Measurements from ENCODE around the gene PHLDA1. TPM values are rescaled to one million over a fixed set of nuclear protein-coding genes. Genes with fewer than 3 reads are reported as not detected.

The PHLDA1 gene
- total RNA-seq, 1 experiment from 2014 or later: 159 TPM

- H3K4me1 ChIP-seq (ENCODE audit: control insufficient read depth, insufficient read depth, low read length): peaks cover 38% of the 10 kb centered on the region
- no peaks in the 10 kb centered on the region for H3K9me3 ChIP-seq (ENCODE audit: control insufficient read depth, insufficient read depth, low read depth, low read length)
- peaks cover 26% of the 10 kb centered on the region for H3K36me3 ChIP-seq (ENCODE audit: control insufficient read depth, insufficient read depth, low read length)
- DNase-seq (ENCODE audit: low read depth, low spot score) (no peak), ATAC-seq (no peak)
- POLR2A ChIA-PET: interaction anchor here (0.5 to 1.2 kb wide), 6 partner anchors 39 to 523 kb away, joined by 3 to 7 read pairs (median 4); no protein-coding TSS in a partner anchor
- H3K27me3 ChIP-seq (ENCODE audit: control insufficient read depth, insufficient read depth, low read length): no peaks in the 10 kb centered on the region
- peak overlapping the region; percentile 79 to 93 for H3K4me3 ChIP-seq (ENCODE audit: low read depth in 2 of 2, low read length in 2 of 2)
- TF ChIP-seq POLR2AphosphoS5 (IDR thresholded peaks at IDR 0.05; ENCODE audit: low read depth, low read length) (no peak), TCF7L2 (IDR thresholded peaks at IDR 0.05; ENCODE audit: low read depth, low read length) (no peak; the same call in 1 of the 2 replicates), CTCF (IDR thresholded peaks at IDR 0.05) (no peak)
- peak overlapping the region; percentile 100 for H3K27ac ChIP-seq (ENCODE audit: low read length)
- intact Hi-C loops (cut with micrococcal nuclease; ENCODE audit: unreplicated experiment): no loop called here
- BruUV-seq (replicated peaks): no TSS peak
- CTCF ChIA-PET: interaction anchor here (0.7 to 0.8 kb wide), 2 partner anchors 238 to 496 kb away, joined by 3 to 4 read pairs; no protein-coding TSS in a partner anchor
- in situ Hi-C loops (cut with HindIII; ENCODE audit: low pct_unique_long_range_greater_than_20kb, low sequenced_read_pairs): no loop called here
These were observed 529 bp downstream of the PHLDA1 start for GRCh38 chr12:76031081-76031413.

GRCh38 chr12:76030341-76031080 is 1.1 kb downstream of the PHLDA1 start:
- H3K36me3 ChIP-seq (ENCODE audit: control insufficient read depth, insufficient read depth, low read length): peaks cover 26% of the 10 kb centered on the region
- peak overlapping the region; percentile 79 to 93 for H3K4me3 ChIP-seq (ENCODE audit: low read depth in 2 of 2, low read length in 2 of 2)
- no peak for DNase-seq (ENCODE audit: low read depth, low spot score)
- no TSS peak for BruUV-seq (replicated peaks)
- CTCF ChIA-PET: interaction anchor here (0.7 kb wide), 1 partner anchor 238 kb away, joined by 4 read pairs; no protein-coding TSS in a partner anchor
- H3K27ac ChIP-seq (ENCODE audit: low read length): peak overlapping the region; percentile 100
- ATAC-seq: peak; percentile 14
- H3K27me3 ChIP-seq (ENCODE audit: control insufficient read depth, insufficient read depth, low read length): no peaks in the 10 kb centered on the region
- H3K4me1 ChIP-seq (ENCODE audit: control insufficient read depth, insufficient read depth, low read length): peaks cover 39% of the 10 kb centered on the region
- no peaks in the 10 kb centered on the region for H3K9me3 ChIP-seq (ENCODE audit: control insufficient read depth, insufficient read depth, low read depth, low read length)
- TF ChIP-seq TCF7L2 (IDR thresholded peaks at IDR 0.05; ENCODE audit: low read depth, low read length) (no peak), POLR2AphosphoS5 (IDR thresholded peaks at IDR 0.05; ENCODE audit: low read depth, low read length) (peak; percentile 74; the same call in 1 of the 2 replicates), REST (IDR thresholded peaks at IDR 0.05; ENCODE audit: insufficient read depth in 1 of 2, low read depth in 2 of 2, low read length in 1 of 2) (0 out of 4 replicates have a peak, but pooled peaks of 1 of the 2 experiments have one; percentile 5)
- POLR2A ChIA-PET: interaction anchor here (0.5 to 1.2 kb wide), 6 partner anchors 50 to 523 kb away, joined by 3 to 7 read pairs (median 4); no protein-coding TSS in a partner anchor
- intact Hi-C loops (cut with micrococcal nuclease; ENCODE audit: unreplicated experiment) (no loop called here), in situ Hi-C loops (cut with HindIII; ENCODE audit: low pct_unique_long_range_greater_than_20kb, low sequenced_read_pairs) (no loop called here)

GRCh38 chr12:76029982-76030340 is 1.6 kb downstream of the PHLDA1 start:
- Histone ChIP-seq H3K4me1 (ENCODE audit: control insufficient read depth, insufficient read depth, low read length) (peaks cover 39% of the 10 kb centered on the region), H3K9me3 (ENCODE audit: control insufficient read depth, insufficient read depth, low read depth, low read length) (no peaks in the 10 kb centered on the region), H3K4me3 (ENCODE audit: low read depth in 2 of 2, low read length in 2 of 2) (peak overlapping the region; percentile 79 to 93), H3K36me3 (ENCODE audit: control insufficient read depth, insufficient read depth, low read length) (peaks cover 26% of the 10 kb centered on the region), H3K27ac (ENCODE audit: low read length) (peak overlapping the region; percentile 100), H3K27me3 (ENCODE audit: control insufficient read depth, insufficient read depth, low read length) (no peaks in the 10 kb centered on the region)
- ChIA-PET CTCF (no interaction called here), POLR2A (interaction anchor here (0.6 to 0.9 kb wide), 2 partner anchors 50 to 317 kb away, joined by 3 read pairs; no protein-coding TSS in a partner anchor)
- in situ Hi-C loops (cut with HindIII; ENCODE audit: low pct_unique_long_range_greater_than_20kb, low sequenced_read_pairs) (no loop called here), intact Hi-C loops (cut with micrococcal nuclease; ENCODE audit: unreplicated experiment) (loop anchor here (5.0 to 10.0 kb wide), 3 partner anchors 115 to 518 kb away; partner anchors contain the start of gene KRR1)
- ATAC-seq (no peak), DNase-seq (ENCODE audit: low read depth, low spot score) (no peak)
- TF ChIP-seq CTCF (IDR thresholded peaks at IDR 0.05): no peak
- TF ChIP-seq REST (IDR thresholded peaks at IDR 0.05; ENCODE audit: insufficient read depth in 1 of 2, low read depth in 2 of 2, low read length in 1 of 2): no peak
- TF ChIP-seq TCF7L2 (IDR thresholded peaks at IDR 0.05; ENCODE audit: low read depth, low read length): peak; percentile 50; the same call in 1 of the 2 replicates
- TF ChIP-seq SIN3A (IDR thresholded peaks at IDR 0.05; ENCODE audit: borderline replicate concordance, insufficient read depth, low read depth, low read length): no peak
- peak; percentile 98 for TF ChIP-seq POLR2AphosphoS5 (IDR thresholded peaks at IDR 0.05; ENCODE audit: low read depth, low read length)
- BruUV-seq (replicated peaks): no TSS peak

Data from Panc1 (cell line).